Naive thymus-derived CD8-positive, alpha-beta T cell (primary cell): ENCODE measurements around the gene SMARCAL1. TPM values are rescaled to one million over a fixed set of nuclear protein-coding genes. Genes with fewer than 3 reads are reported as not detected.
A peak's percentile ranks its signal among the peaks of the same experiment; 100 is the strongest.
"Not testable (repeated sequence)": the region's sequence is repeated elsewhere in the genome, so short reads cannot be mapped to it uniquely, and the experiment has no call there.

Experiments
- ATAC-seq, 2 donors: fragments of 150-1000 bp; cut with Tn5 transposase in 1 of 2; sonication (Bioruptor Pico), chemical (Tn5 transposase) in 1 of 2; 1 replicate in 1 of 2; 2 replicates in 1 of 2; pipeline ENCODE4 v1.10.0; 2021; ENCODE audit warnings: mild to moderate bottlenecking in 2 of 2, moderate library complexity in 2 of 2
- POLR2A ChIA-PET: fragments of 350-600 bp; sonication (Branson Sonifier 250); formaldehyde crosslinking; loops from one replicate; lab custom pipeline; 2021; ENCODE audit warnings: antibody characterized with exemption; lab: Charles Lee
- DNase-seq, 10 donors: peaks; one replicate each; pipeline versions ENCODE4 v3.0.0 to v3.0.0-alpha.2; 2020 to 2022
- H3K27ac Mint-ChIP-seq, 10 donors: one replicate each; pipeline ENCODE4 v1.8.0; 2020 to 2022; ENCODE audit warnings: mild to moderate bottlenecking in 10 of 10, mixed read lengths in 10 of 10, moderate library complexity in 4 of 10, inconsistent platforms in 1 of 10
- H3K27me3 Mint-ChIP-seq, 5 donors: one replicate each; pipeline ENCODE4 v1.8.0; 2021 to 2022; ENCODE audit warnings: mixed read lengths in 5 of 5
- H3K36me3 Mint-ChIP-seq, 3 donors: one replicate each; pipeline ENCODE4 v1.8.0; 2020 to 2022; ENCODE audit warnings: mixed read lengths in 3 of 3, mild to moderate bottlenecking in 2 of 3, inconsistent platforms in 1 of 3
- H3K4me1 Mint-ChIP-seq, 4 donors: one replicate each; pipeline ENCODE4 v1.8.0; 2021 to 2022; ENCODE audit warnings: mixed read lengths in 4 of 4
- H3K4me3 Mint-ChIP-seq, 10 donors: one replicate each; pipeline ENCODE4 v1.8.0; 2020 to 2022; ENCODE audit warnings: mild to moderate bottlenecking in 10 of 10, mixed read lengths in 10 of 10, moderate library complexity in 6 of 10, inconsistent platforms in 1 of 10
- H3K9me3 Mint-ChIP-seq, 9 donors: one replicate each; pipeline ENCODE4 v1.8.0; 2020 to 2022; ENCODE audit warnings: mixed read lengths in 9 of 9, mild to moderate bottlenecking in 3 of 9, inconsistent platforms in 1 of 9, moderate library complexity in 1 of 9
- polyA plus RNA-seq, 3 donors: library from polyadenylated mRNA; unstranded; fragments of 300-500 nt; fragmentation: Illumina TruSeq; gene quantifications; one replicate each; pipeline ENCODE4 v1.2.3, GENCODE V29; 2021
- total RNA-seq, 8 experiments: library from RNA in 2 of 8; stranded (reverse) in 2 of 8; gene quantifications; one replicate each; pipeline ENCODE4 v1.2.3 and lab custom pipeline; 2021 to 2026

SMARCAL1 gene
- total and polyA plus RNA-seq, 5 experiments from 2014 or later: 18.7 to 22.5 (median 22.0) TPM

GRCh38 chr2:216375286-216375685 lies 37.0 kb upstream of the SMARCAL1 start:
- Mint-ChIP-seq H3K36me3 (peaks cover 0 to 5% (median 5%) of the 10 kb centered on the region in 3 donors), H3K27ac (no peak overlapping the region), H3K4me1 (peaks cover 17 to 20% (median 18%) of the 10 kb centered on the region in 4 donors), H3K4me3 (no peak overlapping the region), H3K9me3 (peaks cover 0 to 12% (median 0%) of the 10 kb centered on the region in 9 donors), H3K27me3 (peaks cover 21 to 38% (median 26%) of the 10 kb centered on the region in 5 donors)
- ATAC-seq: no peak
- POLR2A ChIA-PET: no interaction called here
- DNase-seq: no peak

DNA sequence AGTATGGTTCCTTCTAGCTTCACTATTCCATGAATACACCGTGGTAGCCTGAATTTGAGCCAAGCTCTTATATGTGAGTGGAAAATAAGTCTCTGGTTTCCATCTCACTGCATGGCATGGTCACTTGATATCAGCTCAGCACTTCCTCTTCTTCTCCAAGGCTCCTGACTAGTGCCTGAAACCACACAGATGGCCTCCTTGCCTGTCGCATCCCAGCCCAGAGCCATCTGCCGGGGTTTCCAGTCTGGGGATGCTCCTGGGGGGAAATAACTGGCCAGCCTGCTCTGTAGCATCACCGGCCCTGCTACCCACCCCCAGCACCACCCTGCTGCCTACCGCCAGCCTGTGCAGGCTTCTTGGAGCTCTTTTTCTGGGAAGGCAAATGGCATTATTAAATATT lies 32.3 kb upstream of the SMARCAL1 start:
- Mint-ChIP-seq H3K27ac (no peak overlapping the region), H3K27me3 (peaks cover 0 to 5% (median 0%) of the 10 kb centered on the region in 5 donors), H3K9me3 (no peaks in the 10 kb centered on the region), H3K4me1 (peaks cover 0 to 3% (median 0%) of the 10 kb centered on the region in 4 donors), H3K4me3 (no peak overlapping the region), H3K36me3 (no peaks in the 10 kb centered on the region)
- DNase-seq (no peak), ATAC-seq (no peak)
- POLR2A ChIA-PET: no interaction called here

DNA sequence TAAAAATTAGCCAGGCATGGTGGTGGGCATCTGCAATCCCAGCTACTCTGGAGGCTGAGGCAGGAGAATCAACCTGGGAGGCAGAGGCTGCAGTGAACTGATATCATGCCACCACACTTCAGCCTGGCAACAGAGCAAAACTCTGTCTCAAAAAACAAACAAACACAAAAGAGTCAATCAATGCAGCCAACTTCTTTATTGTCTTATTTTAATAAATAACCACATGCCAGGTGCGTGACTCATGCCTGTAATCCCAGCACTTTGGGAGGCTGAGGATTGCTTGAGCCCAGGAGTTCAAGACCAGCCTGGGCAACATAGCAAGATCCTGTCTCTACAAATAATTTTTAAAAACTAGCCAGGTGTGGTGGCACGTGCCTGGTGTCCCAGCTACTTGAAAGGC lies 27.9 kb upstream of the SMARCAL1 start:
- H3K4me3 Mint-ChIP-seq, DNase-seq, H3K9me3 Mint-ChIP-seq, ATAC-seq, H3K36me3 Mint-ChIP-seq, POLR2A ChIA-PET, H3K27me3 Mint-ChIP-seq, H3K27ac Mint-ChIP-seq: not testable (repeated sequence)
- H3K4me1 Mint-ChIP-seq: peaks cover 15 to 20% (median 17%) of the 10 kb centered on the region in 4 donors

GRCh38 chr2:216385478-216385877 lies 26.8 kb upstream of the SMARCAL1 start:
- POLR2A ChIA-PET: no interaction called here
- ATAC-seq (no peak), DNase-seq (no peak)
- no peaks in the 10 kb centered on the region for H3K36me3 Mint-ChIP-seq
- H3K27ac Mint-ChIP-seq: no peak overlapping the region
- H3K4me3 Mint-ChIP-seq: no peak overlapping the region
- H3K4me1 Mint-ChIP-seq: peaks cover 15 to 21% (median 18%) of the 10 kb centered on the region in 4 donors
- peaks cover 0 to 5% (median 0%) of the 10 kb centered on the region in 5 donors for H3K27me3 Mint-ChIP-seq
- H3K9me3 Mint-ChIP-seq: no peaks in the 10 kb centered on the region

DNA sequence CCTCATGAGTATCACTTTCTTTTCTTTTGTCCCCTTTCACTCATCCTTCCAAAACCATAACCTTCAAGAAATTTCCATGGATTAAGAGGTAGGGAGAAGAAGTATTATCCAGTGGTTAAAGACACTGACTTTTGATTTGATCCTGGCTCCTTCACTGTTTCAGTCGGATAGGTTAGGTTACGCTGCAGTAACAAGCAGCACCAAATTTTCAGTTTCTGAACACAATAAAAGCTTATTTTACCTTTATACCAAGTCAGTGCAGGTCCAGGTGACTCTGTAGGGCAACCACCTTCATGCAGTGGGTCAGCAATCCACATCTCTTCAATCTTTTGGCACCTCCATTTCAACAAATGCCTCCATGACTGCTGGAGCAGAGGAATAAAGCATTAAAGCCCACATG lies 25.0 kb upstream of the SMARCAL1 start:
- Mint-ChIP-seq H3K4me1 (peaks cover 15 to 21% (median 18%) of the 10 kb centered on the region in 4 donors), H3K36me3 (no peaks in the 10 kb centered on the region), H3K27ac (no peak overlapping the region), H3K27me3 (peaks cover 0 to 5% (median 0%) of the 10 kb centered on the region in 5 donors), H3K4me3 (no peak overlapping the region), H3K9me3 (no peaks in the 10 kb centered on the region)
- POLR2A ChIA-PET: no interaction called here
- DNase-seq (no peak), ATAC-seq (no peak)

DNA sequence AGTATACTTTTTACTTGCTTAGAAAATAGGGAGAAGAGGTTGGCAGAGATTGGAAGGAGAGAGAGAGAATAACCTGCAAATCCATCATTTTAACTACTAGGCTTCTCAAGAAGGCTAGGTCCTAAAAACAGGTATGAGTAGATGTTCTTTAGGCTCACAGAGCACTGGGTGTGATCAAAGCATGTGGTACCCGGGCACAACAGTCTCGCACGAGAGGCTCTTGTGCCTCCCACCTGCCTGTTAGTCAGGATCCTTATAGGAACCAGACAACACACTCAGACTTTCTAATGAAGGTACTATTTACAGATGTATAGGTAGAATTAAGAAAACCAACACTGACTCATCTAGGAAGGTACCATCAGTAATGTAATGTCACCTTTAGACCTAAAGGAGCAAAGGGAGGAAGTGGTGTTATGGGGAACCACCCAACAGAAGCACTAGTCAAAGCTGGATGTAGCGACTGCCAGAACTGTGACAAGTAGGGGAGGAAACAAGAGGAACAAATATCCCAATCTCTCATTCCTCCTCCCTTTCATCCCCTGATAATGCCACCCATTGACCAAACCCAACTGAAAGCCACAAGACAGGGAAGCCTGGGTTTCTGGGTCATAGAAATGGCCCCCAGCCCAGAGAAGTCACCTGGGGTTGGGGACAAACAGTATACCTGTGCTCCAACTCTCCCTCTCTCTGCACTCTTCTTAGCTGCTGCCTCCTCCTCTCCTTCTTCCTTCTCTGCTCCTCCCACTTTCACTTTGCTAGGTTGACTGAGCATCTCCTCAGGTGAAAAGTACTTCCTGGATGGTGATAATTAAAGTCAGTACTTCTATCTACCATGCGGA lies 24.0 kb upstream of the SMARCAL1 start:
- H3K36me3 Mint-ChIP-seq: no peaks in the 10 kb centered on the region
- peak in 4 of 10 donors; percentile 12 to 56 (median 33) for DNase-seq
- ATAC-seq: peak; percentile 99 to 100
- peaks cover 15 to 21% (median 18%) of the 10 kb centered on the region in 4 donors for H3K4me1 Mint-ChIP-seq
- peak overlapping the region in 7 of 10 donors; percentile 3 to 64 (median 30) for H3K4me3 Mint-ChIP-seq
- H3K27me3 Mint-ChIP-seq: peaks cover 0 to 5% (median 0%) of the 10 kb centered on the region in 5 donors
- peak overlapping the region in 7 of 10 donors; percentile 36 to 89 (median 68) for H3K27ac Mint-ChIP-seq
- no peaks in the 10 kb centered on the region for H3K9me3 Mint-ChIP-seq
- POLR2A ChIA-PET: interaction anchor here (1.1 kb wide), 1 partner anchor 16 kb away, joined by 3 read pairs; the partner anchor contains the start of gene MARCHF4

DNA sequence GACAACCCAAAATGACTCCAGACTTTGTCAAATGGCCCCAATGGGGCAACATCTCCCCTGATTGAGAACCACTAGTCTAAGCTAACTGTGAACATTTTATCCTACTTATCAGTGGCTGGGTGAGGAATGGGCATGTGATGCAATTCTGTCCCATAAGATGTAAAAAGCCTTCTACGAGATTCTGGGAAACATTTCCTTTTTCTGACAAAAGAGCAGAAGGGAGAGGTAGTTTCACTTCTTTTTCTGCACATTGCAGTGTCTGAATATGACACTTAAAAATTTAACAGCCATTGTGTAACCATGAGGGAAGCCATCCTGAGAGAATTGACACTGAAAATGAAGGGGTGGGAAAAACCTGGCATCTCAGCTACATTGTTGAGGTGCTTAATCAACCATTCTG lies 22.7 kb upstream of the SMARCAL1 start:
- Mint-ChIP-seq H3K9me3 (no peaks in the 10 kb centered on the region), H3K27me3 (peaks cover 0 to 5% (median 0%) of the 10 kb centered on the region in 5 donors), H3K27ac (no peak overlapping the region), H3K4me3 (no peak overlapping the region), H3K36me3 (no peaks in the 10 kb centered on the region), H3K4me1 (peaks cover 16 to 21% (median 19%) of the 10 kb centered on the region in 4 donors)
- DNase-seq: no peak
- POLR2A ChIA-PET: interaction anchor here (0.7 kb wide), 1 partner anchor 22 kb away, joined by 3 read pairs; no protein-coding TSS in a partner anchor
- no peak for ATAC-seq

DNA sequence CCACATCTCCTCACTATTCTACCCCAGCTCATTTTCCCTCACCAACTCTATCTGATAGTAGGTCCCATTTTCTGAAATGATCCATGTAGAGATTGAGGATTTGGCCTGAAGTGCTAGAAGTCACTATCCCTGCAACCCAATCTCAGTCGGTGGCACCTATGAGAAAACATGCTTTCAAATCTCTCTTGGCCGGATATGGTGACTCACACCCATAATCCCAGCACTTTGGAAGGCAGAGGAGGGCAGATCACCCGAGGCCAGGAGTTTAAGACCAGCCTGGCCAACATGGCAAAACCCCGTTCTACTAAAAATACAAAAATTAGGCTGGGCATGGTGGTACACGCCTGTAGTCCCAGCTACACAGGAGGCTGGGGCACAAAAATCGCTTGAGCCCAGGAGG lies 20.9 kb upstream of the SMARCAL1 start:
- POLR2A ChIA-PET: no interaction called here
- DNase-seq: no peak
- Mint-ChIP-seq H3K27ac (no peak overlapping the region), H3K4me3 (no peak overlapping the region), H3K27me3 (peaks cover 0 to 5% (median 0%) of the 10 kb centered on the region in 5 donors), H3K36me3 (no peaks in the 10 kb centered on the region), H3K9me3 (no peaks in the 10 kb centered on the region), H3K4me1 (peaks cover 20 to 27% (median 22%) of the 10 kb centered on the region in 4 donors)
- no peak for ATAC-seq

- ATAC-seq (no peak), DNase-seq (no peak)
- no peaks in the 10 kb centered on the region for H3K9me3 Mint-ChIP-seq
- POLR2A ChIA-PET: no interaction called here
- peaks cover 0 to 5% (median 0%) of the 10 kb centered on the region in 5 donors for H3K27me3 Mint-ChIP-seq
- peaks cover 20 to 27% (median 22%) of the 10 kb centered on the region in 4 donors for H3K4me1 Mint-ChIP-seq
- H3K4me3 Mint-ChIP-seq: no peak overlapping the region
- no peak overlapping the region for H3K27ac Mint-ChIP-seq
- no peaks in the 10 kb centered on the region for H3K36me3 Mint-ChIP-seq
These were observed 20.2 kb upstream of the SMARCAL1 start for GRCh38 chr2:216392018-216392562.

- peaks cover 13 to 17% (median 15%) of the 10 kb centered on the region in 4 donors for H3K4me1 Mint-ChIP-seq
- no peaks in the 10 kb centered on the region for H3K36me3 Mint-ChIP-seq
- POLR2A ChIA-PET: no interaction called here
- H3K27me3 Mint-ChIP-seq: peaks cover 0 to 5% (median 0%) of the 10 kb centered on the region in 5 donors
- no peak for DNase-seq
- ATAC-seq: no peak
- H3K27ac Mint-ChIP-seq: no peak overlapping the region
- no peak overlapping the region for H3K4me3 Mint-ChIP-seq
- no peaks in the 10 kb centered on the region for H3K9me3 Mint-ChIP-seq
These were observed 19.1 kb upstream of the SMARCAL1 start for GRCh38 chr2:216392945-216393840.

DNA sequence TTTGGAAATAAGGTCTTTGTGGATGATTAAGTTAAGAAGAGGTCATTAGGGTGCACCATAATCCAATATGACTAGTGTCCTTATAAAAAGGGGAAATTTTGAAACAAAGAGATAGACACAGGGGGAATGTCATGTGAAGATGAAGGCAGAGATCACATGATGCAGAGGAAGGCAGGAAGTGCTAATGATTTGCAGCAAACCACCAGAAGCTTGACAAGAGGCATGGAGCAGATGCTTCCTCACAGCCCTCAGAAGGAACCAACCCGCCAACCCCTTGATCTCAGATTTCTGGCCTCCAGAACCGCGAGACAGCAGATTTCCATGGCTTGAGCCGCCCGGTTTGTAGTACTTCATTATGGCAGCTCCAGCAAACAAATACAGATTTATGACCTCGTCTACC lies 17.4 kb upstream of the SMARCAL1 start:
- Mint-ChIP-seq H3K27ac (no peak overlapping the region), H3K4me3 (no peak overlapping the region), H3K9me3 (no peaks in the 10 kb centered on the region), H3K4me1 (peaks cover 0 to 9% (median 8%) of the 10 kb centered on the region in 4 donors), H3K36me3 (no peaks in the 10 kb centered on the region), H3K27me3 (peaks cover 0 to 5% (median 0%) of the 10 kb centered on the region in 5 donors)
- no peak for DNase-seq
- no peak for ATAC-seq
- POLR2A ChIA-PET: no interaction called here

- Mint-ChIP-seq H3K27me3 (peaks cover 0 to 5% (median 0%) of the 10 kb centered on the region in 5 donors), H3K36me3 (no peaks in the 10 kb centered on the region), H3K4me1 (peaks cover 0 to 14% (median 9%) of the 10 kb centered on the region in 4 donors), H3K9me3 (no peaks in the 10 kb centered on the region), H3K4me3 (no peak overlapping the region), H3K27ac (no peak overlapping the region)
- POLR2A ChIA-PET: interaction anchor here (0.6 kb wide), 1 partner anchor 64 kb away, joined by 7 read pairs; no protein-coding TSS in a partner anchor
- no peak for ATAC-seq
- DNase-seq: no peak
These were observed 12.7 kb upstream of the SMARCAL1 start for GRCh38 chr2:216399621-216400020.
